HG03558 (cell line): ENCODE data around the gene LRRK1.
"Not testable (repeated sequence)": the region's sequence is repeated elsewhere in the genome, so short reads cannot be mapped to it uniquely, and the experiment has no call there.

Source experiments
- ATAC-seq: cut with Tn5 transposase; IDR thresholded peaks from one replicate; pipeline ENCODE4 v1.9.1; 2021; ENCODE audit warnings: moderate number of reproducible peaks; ENCODE audit not compliant: unreplicated experiment; ENCODE audit errors: extremely low read depth

Gene LRRK1

GRCh38 chr15:101086394-101087171 is 167.4 kb downstream of the LRRK1 start:
- no peak for ATAC-seq

- no peak for ATAC-seq
Observed at GRCh38 chr15:101087172-101087769, 168.1 kb downstream of the LRRK1 start.

- ATAC-seq, result no peak
Observed at GRCh38 chr15:101088271-101088670, 169.1 kb downstream of the LRRK1 start.

- peak; percentile 52 for ATAC-seq
Observed at GRCh38 chr15:101088788-101089578, 169.8 kb downstream of the LRRK1 start.

- ATAC-seq, result no peak
Observed at GRCh38 chr15:101089579-101090427, 170.6 kb downstream of the LRRK1 start.

- ATAC-seq, result no peak
Observed at GRCh38 chr15:101090428-101090790, 171.3 kb downstream of the LRRK1 start.

- no peak for ATAC-seq
Observed at GRCh38 chr15:101091080-101092017, 172.2 kb downstream of the LRRK1 start.

GRCh38 chr15:101092156-101092866 is 173.2 kb downstream of the LRRK1 start:
- ATAC-seq, result no peak

GRCh38 chr15:101092867-101093202 is 173.7 kb downstream of the LRRK1 start:
- no peak for ATAC-seq

- ATAC-seq, result no peak
Observed at GRCh38 chr15:101093958-101094357, 174.8 kb downstream of the LRRK1 start.

- not testable (repeated sequence) for ATAC-seq
Observed at GRCh38 chr15:101095796-101096406, 176.7 kb downstream of the LRRK1 start.

- ATAC-seq, result no peak
Observed at GRCh38 chr15:101097111-101097510, 178.0 kb downstream of the LRRK1 start.

GRCh38 chr15:101099183-101099582 is 180.0 kb downstream of the LRRK1 start:
- ATAC-seq, result no peak

- ATAC-seq, result no peak
Observed at GRCh38 chr15:101100118-101100517, 181.0 kb downstream of the LRRK1 start.

GRCh38 chr15:101100593-101101442 is 181.7 kb downstream of the LRRK1 start:
- no peak for ATAC-seq

GRCh38 chr15:101101676-101102075 is 182.5 kb downstream of the LRRK1 start:
- ATAC-seq, result no peak

- ATAC-seq, result no peak
Observed at GRCh38 chr15:101102746-101103145, 183.6 kb downstream of the LRRK1 start.
